Mammary epithelial cell (primary cell): ENCODE measurements around the gene USP12.

Experiments used
- EZH2 ChIP-seq: IDR thresholded peaks from 2 replicates; pipeline ENCODE4 v1.6.1; 2012; ENCODE audit warnings: low read length, inconsistent platforms, borderline replicate concordance
- TF ChIP-seq, protein P1 (sequence below), 2 donors: IDR thresholded peaks in 1 of 2; conservative IDR thresholded peaks in 1 of 2; 2 replicates each; pipeline ENCODE4 v1.5.1; 2011 to 2012; ENCODE audit warnings: inconsistent platforms in 2 of 2, low read length in 2 of 2, mild to moderate bottlenecking in 2 of 2, control low read depth in 1 of 2, low read depth in 1 of 2; ENCODE audit not compliant: insufficient read depth in 1 of 2; ENCODE audit errors: extremely low read depth in 1 of 2

DNA sequence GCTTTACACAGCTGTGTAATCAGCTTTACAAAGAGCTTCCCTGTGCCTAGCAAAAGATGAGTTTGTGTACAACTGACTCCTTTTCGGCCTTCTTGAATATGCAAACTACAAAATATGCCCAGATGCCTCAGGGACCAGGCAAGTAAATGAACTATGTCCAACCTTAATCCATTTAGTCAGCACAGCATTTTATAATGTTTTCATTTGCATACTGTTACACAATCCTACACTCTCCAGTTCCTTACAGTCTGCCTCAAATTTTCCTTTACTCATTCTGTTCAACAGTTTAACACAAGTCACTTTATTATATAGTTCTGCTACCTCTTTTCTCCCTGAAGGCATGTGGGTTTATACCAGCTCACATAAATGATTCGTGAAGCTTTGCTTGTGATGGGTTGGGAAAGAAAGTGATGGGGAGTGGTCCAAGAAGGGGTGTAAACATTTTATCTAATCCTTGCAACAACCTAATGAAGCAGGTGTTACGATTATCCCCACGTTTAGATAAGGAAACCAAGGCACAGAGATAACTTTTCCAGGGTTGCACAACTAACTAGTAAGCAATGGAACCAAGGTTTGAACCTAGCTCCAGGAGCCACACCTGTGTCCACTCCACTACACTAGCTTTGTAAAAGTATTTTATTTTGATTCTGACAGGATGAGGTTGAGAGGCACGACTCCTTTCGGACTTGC, 3.3 kb upstream of the USP12 start:
- TF ChIP-seq, protein P1, sequence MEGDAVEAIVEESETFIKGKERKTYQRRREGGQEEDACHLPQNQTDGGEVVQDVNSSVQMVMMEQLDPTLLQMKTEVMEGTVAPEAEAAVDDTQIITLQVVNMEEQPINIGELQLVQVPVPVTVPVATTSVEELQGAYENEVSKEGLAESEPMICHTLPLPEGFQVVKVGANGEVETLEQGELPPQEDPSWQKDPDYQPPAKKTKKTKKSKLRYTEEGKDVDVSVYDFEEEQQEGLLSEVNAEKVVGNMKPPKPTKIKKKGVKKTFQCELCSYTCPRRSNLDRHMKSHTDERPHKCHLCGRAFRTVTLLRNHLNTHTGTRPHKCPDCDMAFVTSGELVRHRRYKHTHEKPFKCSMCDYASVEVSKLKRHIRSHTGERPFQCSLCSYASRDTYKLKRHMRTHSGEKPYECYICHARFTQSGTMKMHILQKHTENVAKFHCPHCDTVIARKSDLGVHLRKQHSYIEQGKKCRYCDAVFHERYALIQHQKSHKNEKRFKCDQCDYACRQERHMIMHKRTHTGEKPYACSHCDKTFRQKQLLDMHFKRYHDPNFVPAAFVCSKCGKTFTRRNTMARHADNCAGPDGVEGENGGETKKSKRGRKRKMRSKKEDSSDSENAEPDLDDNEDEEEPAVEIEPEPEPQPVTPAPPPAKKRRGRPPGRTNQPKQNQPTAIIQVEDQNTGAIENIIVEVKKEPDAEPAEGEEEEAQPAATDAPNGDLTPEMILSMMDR (conservative IDR thresholded peaks at IDR 0.05 in 1 of 2, IDR thresholded peaks at IDR 0.05 in 1 of 2; ENCODE audit: extremely low read depth in 1 of 2, insufficient read depth in 1 of 2, low read depth in 1 of 2, low read length in 2 of 2), result no peak
- TF ChIP-seq EZH2, result no peak
